ENCODE measurements around the gene ARHGAP18. TPM values are rescaled to one million over a fixed set of nuclear protein-coding genes. Genes with fewer than 3 reads are reported as not detected.

The ARHGAP18 gene
- total RNA-seq, 5 donors from 2014 or later (not counting 1 experiment from before 2014, with no cell fraction given): 3.6 to 4.3 (median 4.0) TPM

- CTCF ChIA-PET: interaction anchor here in 1 of 2 donors (0.8 kb wide), 1 partner anchor 67 kb away, joined by 3 read pairs; no protein-coding TSS in a partner anchor
- Mint-ChIP-seq H3K27ac (no peak overlapping the region), H3K9me3 (no peaks in the 10 kb centered on the region)
Measured at GRCh38 chr6:129663531-129663930, 46.4 kb downstream of the ARHGAP18 start.

GRCh38 chr6:129662980-129663431 is 47.0 kb downstream of the ARHGAP18 start:
- peaks cover 0 to 5% of the 10 kb centered on the region in 2 experiments for H3K4me1 ChIP-seq (ENCODE audit: control insufficient read depth in 1 of 2, extremely low read depth in 1 of 2, insufficient read depth in 2 of 2, low read length in 2 of 2)
- H3K27me3 Mint-ChIP-seq: no peaks in the 10 kb centered on the region
- H3K36me3 Mint-ChIP-seq: peaks cover 4% of the 10 kb centered on the region
- H3K4me1 Mint-ChIP-seq: peaks cover 5 to 17% (median 15%) of the 10 kb centered on the region in 3 donors
- no peak for ATAC-seq (replicated peaks in 1 of 4)
- no peak overlapping the region for H3K4me3 ChIP-seq (ENCODE audit: control insufficient read depth in 1 of 2, extremely low read depth in 1 of 2, low read length in 1 of 2)
- H3K27ac Mint-ChIP-seq: no peak overlapping the region
- ChIA-PET POLR2A (no interaction called here), CTCF (no interaction called here)
- H3K4me3 Mint-ChIP-seq: no peak overlapping the region
- no peaks in the 10 kb centered on the region for H3K9me3 Mint-ChIP-seq
- no peaks in the 10 kb centered on the region for H3K36me3 ChIP-seq (ENCODE audit: control insufficient read depth in 2 of 2, extremely low read depth in 1 of 2, insufficient read depth in 1 of 2, low read length in 1 of 2)
- no peaks in the 10 kb centered on the region for H3K27me3 ChIP-seq (replicated peaks in 1 of 2; ENCODE audit: control insufficient read depth in 2 of 2, extremely low read depth in 1 of 2, insufficient read depth in 2 of 2, low read length in 1 of 2)
- no peak for DNase-seq
- H3K9me3 ChIP-seq: no peaks in the 10 kb centered on the region
- WGBS (ENCODE audit: insufficient coverage): 60% methylated on average over 1 of the region's 4 CpGs
- no peak overlapping the region for H3K27ac ChIP-seq (ENCODE audit: low read length)

More at GRCh38 chr6:129663531-129663930, 46.4 kb downstream of the ARHGAP18 start:
- Histone ChIP-seq H3K36me3 (ENCODE audit: control insufficient read depth in 2 of 2, extremely low read depth in 1 of 2, insufficient read depth in 1 of 2, low read length in 1 of 2) (no peaks in the 10 kb centered on the region), H3K4me3 (ENCODE audit: control insufficient read depth in 1 of 2, extremely low read depth in 1 of 2, low read length in 1 of 2) (no peak overlapping the region), H3K27ac (ENCODE audit: low read length) (no peak overlapping the region), H3K27me3 (replicated peaks in 1 of 2; ENCODE audit: control insufficient read depth in 2 of 2, extremely low read depth in 1 of 2, insufficient read depth in 2 of 2, low read length in 1 of 2) (no peaks in the 10 kb centered on the region), H3K9me3 (no peaks in the 10 kb centered on the region), H3K4me1 (ENCODE audit: control insufficient read depth in 1 of 2, extremely low read depth in 1 of 2, insufficient read depth in 2 of 2, low read length in 2 of 2) (peaks cover 0 to 5% of the 10 kb centered on the region in 2 experiments)
- 100% methylated on average over 1 of the region's 3 CpGs for WGBS (ENCODE audit: insufficient coverage)
- Mint-ChIP-seq H3K27me3 (no peaks in the 10 kb centered on the region), H3K36me3 (peaks cover 4% of the 10 kb centered on the region), H3K4me3 (no peak overlapping the region), H3K4me1 (peaks cover 5 to 17% (median 15%) of the 10 kb centered on the region in 3 donors)
- POLR2A ChIA-PET: no interaction called here
- DNase-seq (no peak), ATAC-seq (replicated peaks in 1 of 4) (no peak)

- Histone ChIP-seq H3K4me3 (ENCODE audit: control insufficient read depth in 1 of 2, extremely low read depth in 1 of 2, low read length in 1 of 2) (no peak overlapping the region), H3K4me1 (ENCODE audit: control insufficient read depth in 1 of 2, extremely low read depth in 1 of 2, insufficient read depth in 2 of 2, low read length in 2 of 2) (peaks cover 0 to 5% of the 10 kb centered on the region in 2 experiments), H3K27ac (ENCODE audit: low read length) (no peak overlapping the region), H3K27me3 (replicated peaks in 1 of 2; ENCODE audit: control insufficient read depth in 2 of 2, extremely low read depth in 1 of 2, insufficient read depth in 2 of 2, low read length in 1 of 2) (no peaks in the 10 kb centered on the region), H3K9me3 (no peaks in the 10 kb centered on the region), H3K36me3 (ENCODE audit: control insufficient read depth in 2 of 2, extremely low read depth in 1 of 2, insufficient read depth in 1 of 2, low read length in 1 of 2) (no peaks in the 10 kb centered on the region)
- Mint-ChIP-seq H3K9me3 (no peaks in the 10 kb centered on the region), H3K27me3 (no peaks in the 10 kb centered on the region), H3K27ac (no peak overlapping the region), H3K36me3 (peaks cover 4% of the 10 kb centered on the region), H3K4me1 (peaks cover 5 to 17% (median 15%) of the 10 kb centered on the region in 3 donors), H3K4me3 (no peak overlapping the region)
- DNase-seq: no peak
- CTCF ChIA-PET: no interaction called here
- POLR2A ChIA-PET: no interaction called here
- ATAC-seq (replicated peaks in 1 of 4): no peak
- 57% methylated on average over 1 of the region's 2 CpGs for WGBS (ENCODE audit: insufficient coverage)
Measured at GRCh38 chr6:129662406-129662766, 47.6 kb downstream of the ARHGAP18 start.

- 94% methylated on average over 5 of the region's 7 CpGs for WGBS (ENCODE audit: insufficient coverage)
- H3K9me3 Mint-ChIP-seq: no peaks in the 10 kb centered on the region
- H3K4me3 Mint-ChIP-seq: no peak overlapping the region
- Histone ChIP-seq H3K4me3 (ENCODE audit: control insufficient read depth in 1 of 2, extremely low read depth in 1 of 2, low read length in 1 of 2) (no peak overlapping the region), H3K27ac (ENCODE audit: low read length) (no peak overlapping the region), H3K27me3 (replicated peaks in 1 of 2; ENCODE audit: control insufficient read depth in 2 of 2, extremely low read depth in 1 of 2, insufficient read depth in 2 of 2, low read length in 1 of 2) (no peaks in the 10 kb centered on the region), H3K9me3 (no peaks in the 10 kb centered on the region), H3K4me1 (ENCODE audit: control insufficient read depth in 1 of 2, extremely low read depth in 1 of 2, insufficient read depth in 2 of 2, low read length in 2 of 2) (peaks cover 0 to 5% of the 10 kb centered on the region in 2 experiments), H3K36me3 (ENCODE audit: control insufficient read depth in 2 of 2, extremely low read depth in 1 of 2, insufficient read depth in 1 of 2, low read length in 1 of 2) (no peaks in the 10 kb centered on the region)
- peak in 2 of 4 experiments; percentile 46 to 52 for ATAC-seq (replicated peaks in 1 of 4)
- H3K36me3 Mint-ChIP-seq: peaks cover 4% of the 10 kb centered on the region
- H3K27ac Mint-ChIP-seq: no peak overlapping the region
- CTCF ChIA-PET: interaction anchor here in 1 of 2 donors (0.6 kb wide), 1 partner anchor 1550 kb away, joined by 4 read pairs; no protein-coding TSS in a partner anchor
- POLR2A ChIA-PET: interaction anchor here (0.7 kb wide), 5 partner anchors 409 to 1964 kb away, joined by 3 to 7 read pairs (median 5); no protein-coding TSS in a partner anchor
- no peak for DNase-seq
- H3K27me3 Mint-ChIP-seq: no peaks in the 10 kb centered on the region
- peaks cover 5 to 17% (median 15%) of the 10 kb centered on the region in 3 donors for H3K4me1 Mint-ChIP-seq
Measured at GRCh38 chr6:129661536-129662405, 48.2 kb downstream of the ARHGAP18 start.

- DNase-seq: no peak
- H3K27ac Mint-ChIP-seq: no peak overlapping the region
- Histone ChIP-seq H3K27me3 (replicated peaks in 1 of 2; ENCODE audit: control insufficient read depth in 2 of 2, extremely low read depth in 1 of 2, insufficient read depth in 2 of 2, low read length in 1 of 2) (no peaks in the 10 kb centered on the region), H3K9me3 (no peaks in the 10 kb centered on the region), H3K4me1 (ENCODE audit: control insufficient read depth in 1 of 2, extremely low read depth in 1 of 2, insufficient read depth in 2 of 2, low read length in 2 of 2) (no peaks in the 10 kb centered on the region), H3K36me3 (ENCODE audit: control insufficient read depth in 2 of 2, extremely low read depth in 1 of 2, insufficient read depth in 1 of 2, low read length in 1 of 2) (no peaks in the 10 kb centered on the region), H3K27ac (ENCODE audit: low read length) (no peak overlapping the region), H3K4me3 (ENCODE audit: control insufficient read depth in 1 of 2, extremely low read depth in 1 of 2, low read length in 1 of 2) (no peak overlapping the region)
- peaks cover 4% of the 10 kb centered on the region for H3K36me3 Mint-ChIP-seq
- no peak overlapping the region for H3K4me3 Mint-ChIP-seq
- no peak for ATAC-seq (replicated peaks in 1 of 4)
- H3K27me3 Mint-ChIP-seq: no peaks in the 10 kb centered on the region
- CTCF ChIA-PET: no interaction called here
- H3K4me1 Mint-ChIP-seq: peaks cover 6 to 16% (median 14%) of the 10 kb centered on the region in 3 donors
- 92% methylated on average over 2 of the region's 2 CpGs for WGBS (ENCODE audit: insufficient coverage)
- POLR2A ChIA-PET: no interaction called here
- no peaks in the 10 kb centered on the region for H3K9me3 Mint-ChIP-seq
Measured at GRCh38 chr6:129660346-129660676, 49.7 kb downstream of the ARHGAP18 start.

- no peaks in the 10 kb centered on the region for H3K27me3 Mint-ChIP-seq
- Histone ChIP-seq H3K4me3 (ENCODE audit: control insufficient read depth in 1 of 2, extremely low read depth in 1 of 2, low read length in 1 of 2) (no peak overlapping the region), H3K4me1 (ENCODE audit: control insufficient read depth in 1 of 2, extremely low read depth in 1 of 2, insufficient read depth in 2 of 2, low read length in 2 of 2) (no peaks in the 10 kb centered on the region), H3K27ac (ENCODE audit: low read length) (no peak overlapping the region), H3K27me3 (replicated peaks in 1 of 2; ENCODE audit: control insufficient read depth in 2 of 2, extremely low read depth in 1 of 2, insufficient read depth in 2 of 2, low read length in 1 of 2) (no peaks in the 10 kb centered on the region), H3K36me3 (ENCODE audit: control insufficient read depth in 2 of 2, extremely low read depth in 1 of 2, insufficient read depth in 1 of 2, low read length in 1 of 2) (no peaks in the 10 kb centered on the region), H3K9me3 (no peaks in the 10 kb centered on the region)
- ChIA-PET CTCF (no interaction called here), POLR2A (interaction anchor here in 1 of 2 donors (0.6 kb wide), 1 partner anchor 52 kb away, joined by 3 read pairs; no protein-coding TSS in a partner anchor)
- no peak overlapping the region for H3K27ac Mint-ChIP-seq
- H3K4me3 Mint-ChIP-seq: no peak overlapping the region
- no peak for DNase-seq
- ATAC-seq (replicated peaks in 1 of 4): no peak
- peaks cover 8 to 21% (median 15%) of the 10 kb centered on the region in 3 donors for H3K4me1 Mint-ChIP-seq
- peaks cover 4% of the 10 kb centered on the region for H3K36me3 Mint-ChIP-seq
- H3K9me3 Mint-ChIP-seq: no peaks in the 10 kb centered on the region
- WGBS (ENCODE audit: insufficient coverage): 100% methylated on average over 9 of the region's 14 CpGs
Measured at GRCh38 chr6:129659590-129660345, 50.2 kb downstream of the ARHGAP18 start.
